Prostate gland (tissue), 2 donors: ENCODE results near the gene KRCC1. TPM values are rescaled to one million over a fixed set of nuclear protein-coding genes. Genes with fewer than 3 reads are reported as not detected.

Experiments
- DNase-seq: peaks from one replicate; pipeline ENCODE4 v3.0.0-alpha.2; 2019; ENCODE audit warnings: low spot score
- H3K27ac ChIP-seq, 2 donors: fragments of 200-600 bp; sonication (generic); 2 replicates each; pipeline ENCODE4 v1.5.1; 2017 to 2019
- H3K27me3 ChIP-seq: fragments of 200-600 bp; sonication (generic); replicated peaks from 2 replicates; pipeline ENCODE4 v1.5.1; 2019; ENCODE audit not compliant: insufficient read depth
- H3K36me3 ChIP-seq, 2 donors: fragments of 200-600 bp; sonication (generic); 1 replicate in 1 of 2; 2 replicates in 1 of 2; pipeline versions ENCODE4 v1.5.1 to v1.8.1; 2017 to 2019
- H3K4me1 ChIP-seq: fragments of 200-600 bp; sonication (generic); replicated peaks from 2 replicates; pipeline ENCODE4 v1.5.1; 2019
- H3K4me3 ChIP-seq, 2 donors: fragments of 200-600 bp; sonication (generic); 2 replicates each; pipeline ENCODE4 v1.5.1; 2017 to 2019
- H3K9me3 ChIP-seq: fragments of 200-600 bp; sonication (generic); 2 replicates; pipeline ENCODE4 v1.5.1; 2017
- CTCF ChIP-seq, 4 experiments: fragments of 200-600 bp in 2 of 4; fragments of 450-650 bp in 2 of 4; sonication (generic) in 2 of 4; IDR thresholded peaks; 1 replicate in 3 of 4; 2 replicates in 1 of 4; pipeline ENCODE4 v1.5.1; 2016 to 2019; ENCODE audit warnings: antibody characterized with exemption in 4 of 4, mild to moderate bottlenecking in 2 of 4, moderate library complexity in 2 of 4
- POLR2A ChIP-seq: fragments of 450-650 bp; IDR thresholded peaks from one replicate; pipeline ENCODE4 v1.6.1; 2016; ENCODE audit warnings: antibody characterized with exemption, mild to moderate bottlenecking
- POLR2AphosphoS5 ChIP-seq: sonication (generic); formaldehyde crosslinking; IDR thresholded peaks from one replicate; pipeline ENCODE4 v1.6.1; 2017; ENCODE audit warnings: antibody characterized with exemption
- WGBS: methylation state at CpG from one replicate; pipeline ENCODE4 v1.1.5; 2018; 5-methylcytosine and 5-hydroxymethylcytosine counted together
- intact Hi-C: fragments of 100-400 bp; cut with DNase I; formaldehyde crosslinking; loops from one replicate; pipeline ENCODE4 v1.14.2; 2022
- total RNA-seq, 2 donors: library from RNA; depleted of rRNA; stranded (reverse); fragments of >200 nt; gene quantifications; one replicate each; pipeline ENCODE4 v1.1.0, GENCODE V29; 2016

KRCC1 gene
- total RNA-seq, 2 donors from 2014 or later, result 18.7 to 36.6 TPM

- Histone ChIP-seq H3K27me3 (no peaks in the 10 kb centered on the region), H3K4me3 (no peak overlapping the region), H3K36me3 (no peaks in the 10 kb centered on the region), H3K9me3 (no peaks in the 10 kb centered on the region), H3K27ac (no peak overlapping the region), H3K4me1 (no peaks in the 10 kb centered on the region)
- intact Hi-C loops, result no loop called here
- TF ChIP-seq POLR2A, result no peak
- no peak for TF ChIP-seq CTCF (IDR thresholded peaks at IDR 0.05)
- no peak for TF ChIP-seq POLR2AphosphoS5
- DNase-seq, result no peak
- 97% methylated on average over 2 of the region's 2 CpGs for WGBS
Observed at GRCh38 chr2:88071365-88071764, 15.8 kb upstream of the KRCC1 start.

GRCh38 chr2:88070055-88070454 is 14.5 kb upstream of the KRCC1 start:
- Histone ChIP-seq H3K4me1 (no peaks in the 10 kb centered on the region), H3K36me3 (no peaks in the 10 kb centered on the region), H3K27me3 (no peaks in the 10 kb centered on the region), H3K4me3 (no peak overlapping the region), H3K27ac (no peak overlapping the region), H3K9me3 (no peaks in the 10 kb centered on the region)
- DNase-seq, result no peak
- no peak for TF ChIP-seq CTCF (IDR thresholded peaks at IDR 0.05)
- no peak for TF ChIP-seq POLR2A
- 44% methylated on average over 1 of the region's 1 CpG for WGBS
- intact Hi-C loops, result no loop called here

GRCh38 chr2:88069117-88069516 is 13.5 kb upstream of the KRCC1 start:
- H3K36me3 ChIP-seq, result no peaks in the 10 kb centered on the region
- H3K27ac ChIP-seq, result no peak overlapping the region
- intact Hi-C loops, result no loop called here
- TF ChIP-seq POLR2AphosphoS5, result no peak
- no peak for TF ChIP-seq POLR2A
- TF ChIP-seq CTCF (IDR thresholded peaks at IDR 0.05), result no peak
- H3K27me3 ChIP-seq, result no peaks in the 10 kb centered on the region
- no peak overlapping the region for H3K4me3 ChIP-seq
- H3K4me1 ChIP-seq, result no peaks in the 10 kb centered on the region
- no peak for DNase-seq
- no peaks in the 10 kb centered on the region for H3K9me3 ChIP-seq

- Histone ChIP-seq H3K9me3 (no peaks in the 10 kb centered on the region), H3K4me3 (no peak overlapping the region), H3K4me1 (no peaks in the 10 kb centered on the region), H3K27ac (no peak overlapping the region), H3K36me3 (no peaks in the 10 kb centered on the region), H3K27me3 (no peaks in the 10 kb centered on the region)
- 84% methylated on average over 2 of the region's 2 CpGs for WGBS
- intact Hi-C loops, result no loop called here
- TF ChIP-seq POLR2AphosphoS5, result no peak
- no peak for TF ChIP-seq POLR2A
- no peak for TF ChIP-seq CTCF (IDR thresholded peaks at IDR 0.05)
- no peak for DNase-seq
Observed at GRCh38 chr2:88068044-88068443, 12.5 kb upstream of the KRCC1 start.

GRCh38 chr2:88067598-88067997 is 12.0 kb upstream of the KRCC1 start, which contains the start of gene SMYD1:
Gene SMYD1, plus strand, starts transcription at chr2:88067825. Its CDS starts 40 bp downstream, at chr2:88067865.
- H3K4me1 ChIP-seq, result no peaks in the 10 kb centered on the region
- no peak for TF ChIP-seq POLR2A
- no peaks in the 10 kb centered on the region for H3K27me3 ChIP-seq
- 77% methylated on average over 8 of the region's 8 CpGs for WGBS
- no peaks in the 10 kb centered on the region for H3K36me3 ChIP-seq
- H3K4me3 ChIP-seq, result no peak within 1 kb of the TSS
- no peak within 1 kb of the TSS for H3K27ac ChIP-seq
- no peak for DNase-seq
- H3K9me3 ChIP-seq, result no peaks in the 10 kb centered on the region
- intact Hi-C loops, result no loop called here
